Transverse colon (tissue), 3 donors: ENCODE measurements around the gene HOXB1.

Experiments
- CTCF ChIP-seq, 5 experiments: fragments of 200-600 bp in 3 of 5; fragments of 450-650 bp in 2 of 5; sonication (generic) in 3 of 5; IDR thresholded peaks; 1 replicate in 2 of 5; 2 replicates in 3 of 5; pipeline ENCODE4 v1.5.1; 2016 to 2017; ENCODE audit warnings: antibody characterized with exemption in 5 of 5, inconsistent platforms in 3 of 5, mild to moderate bottlenecking in 2 of 5, moderate library complexity in 1 of 5
- POLR2A ChIP-seq: fragments of 450-650 bp; IDR thresholded peaks from one replicate; pipeline ENCODE4 v1.6.1; 2016; ENCODE audit warnings: antibody characterized with exemption, mild to moderate bottlenecking, moderate library complexity

DNA sequence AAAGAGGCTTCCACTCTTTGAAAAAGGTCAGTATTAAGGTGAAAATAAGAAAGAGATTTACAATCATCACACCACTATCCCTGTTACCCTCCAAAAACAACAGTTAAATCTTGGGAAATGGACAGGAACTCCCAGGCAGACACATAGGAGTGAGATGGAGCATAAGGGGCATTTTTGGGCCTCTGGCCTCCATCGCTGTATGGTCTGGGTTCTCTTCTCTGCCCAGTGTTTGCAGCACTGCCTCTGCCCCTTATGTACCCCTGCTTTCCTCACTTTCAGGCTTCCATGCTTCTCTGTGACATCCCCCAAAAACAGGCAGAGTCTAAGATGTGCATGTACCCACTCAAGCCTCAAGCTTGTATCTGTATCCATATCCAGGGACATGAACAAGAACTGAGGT, 14.7 kb upstream of the HOXB1 start:
- TF ChIP-seq CTCF (IDR thresholded peaks at IDR 0.05) (no peak), POLR2A (no peak)
